Measurements from ENCODE around the gene ZNF236. TPM values are rescaled to one million over a fixed set of nuclear protein-coding genes. Genes with fewer than 3 reads are reported as not detected.

ZNF236 gene
- total and polyA plus RNA-seq, 2 of the 8 experiments (the other 6 are each of a cell fraction or from before 2014, with no cell fraction given) = 6.7 to 14.5 TPM

DNA sequence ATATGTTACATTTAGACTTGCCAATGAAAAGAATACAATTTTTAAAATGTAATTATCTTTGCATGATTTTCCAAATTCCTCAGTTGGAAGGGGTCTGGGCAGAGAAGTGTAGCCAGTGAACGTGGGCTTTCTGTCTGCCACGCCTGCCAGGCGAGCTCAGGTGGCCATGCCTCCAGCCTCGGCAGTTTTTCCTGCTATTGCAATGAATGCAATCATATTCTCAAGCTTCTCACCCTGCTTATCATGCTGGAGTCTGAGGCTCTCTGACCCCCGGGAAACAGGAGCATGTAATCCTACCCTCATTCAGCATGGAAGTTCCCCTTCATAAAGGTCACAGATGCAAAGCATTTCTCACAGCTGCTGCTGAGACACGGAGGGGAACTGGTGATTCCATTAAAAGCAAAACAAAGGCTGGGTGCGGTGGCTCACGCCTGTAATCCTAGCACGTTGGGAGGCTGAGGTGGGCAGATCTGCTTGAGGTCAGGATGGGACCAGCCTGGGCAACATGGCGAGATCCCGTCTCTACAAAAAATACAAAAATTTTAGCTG lies 155.4 kb downstream of the ZNF236 start (continued):
- TF ChIP-seq JUND (IDR thresholded peaks at IDR 0.05; ENCODE audit: low read length) (no peak), BRCA1 (IDR thresholded peaks at IDR 0.05; ENCODE audit: low read depth, low read length) (no peak), TBP (IDR thresholded peaks at IDR 0.05; ENCODE audit: low read depth, low read length) (no peak)

All from H1 (cell line).